HL-60 (cell line): Measurements from ENCODE around the gene TTC32.
"Not testable (repeated sequence)": the region's sequence is repeated elsewhere in the genome, so short reads cannot be mapped to it uniquely, and the experiment has no call there.

Experiments used
- DNase-seq, 2 experiments: peaks; one replicate each; pipeline ENCODE4 v3.0.0-alpha.2; 2010 to 2020; ENCODE audit warnings: low read depth in 1 of 2, low spot score in 1 of 2
- H3K27ac ChIP-seq: fragments of 250-450 bp; sonication (Bioruptor Pico); replicated peaks from 2 replicates; pipeline ENCODE4 v1.5.1; 2020; ENCODE audit warnings: mild to moderate bottlenecking, moderate library complexity
- H3K27me3 ChIP-seq: fragments of 250-450 bp; sonication (Bioruptor Pico); 2 replicates; pipeline ENCODE4 v1.5.1; 2021; ENCODE audit warnings: mild to moderate bottlenecking, moderate library complexity; ENCODE audit not compliant: insufficient read depth, poor library complexity, severe bottlenecking
- H3K4me3 ChIP-seq: replicated peaks from 2 replicates; pipeline ENCODE4 v1.5.1; 2011; ENCODE audit warnings: mild to moderate bottlenecking, control low read depth, low read length; ENCODE audit not compliant: insufficient read depth
- GABPA ChIP-seq: IDR thresholded peaks from 2 replicates; pipeline ENCODE4 v1.6.1; 2012; ENCODE audit warnings: low read depth
- POLR2AphosphoS5 ChIP-seq: IDR thresholded peaks from 2 replicates; pipeline ENCODE4 v1.6.1; 2012; ENCODE audit warnings: low read depth
- SPI1 ChIP-seq: IDR thresholded peaks from 2 replicates; pipeline ENCODE4 v1.6.1; 2012; ENCODE audit warnings: low read depth, mild to moderate bottlenecking, borderline replicate concordance
- TF ChIP-seq, protein P1 (sequence below): IDR thresholded peaks from 2 replicates; pipeline ENCODE4 v1.6.1; 2012; ENCODE audit warnings: low read depth; ENCODE audit not compliant: insufficient replicate concordance
- TF ChIP-seq, protein P2 (sequence below): IDR thresholded peaks from one replicate; pipeline ENCODE4 v1.5.1; 2011; ENCODE audit warnings: low read length, control low read depth, inconsistent platforms; ENCODE audit not compliant: insufficient read depth

Gene TTC32

DNA sequence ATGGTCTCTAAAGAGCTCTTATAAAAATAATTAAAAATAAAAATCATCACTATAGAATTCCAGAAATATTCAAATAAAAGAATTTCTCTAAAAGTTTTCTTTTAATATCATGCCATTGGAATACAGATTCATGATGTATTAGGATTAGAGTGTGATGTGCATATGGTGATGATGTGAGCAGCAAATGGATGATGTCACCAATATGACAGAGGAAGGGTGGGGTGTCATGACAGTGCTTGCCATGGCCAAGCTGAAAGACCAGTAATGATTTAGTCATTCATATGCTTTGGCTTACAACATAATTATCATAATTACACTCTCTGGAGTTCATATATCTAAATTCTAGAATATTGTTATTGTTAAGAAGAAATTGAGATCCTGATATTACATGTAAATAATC is 27.4 kb upstream of the TTC32 start:
- DNase-seq: no peak
- H3K4me3 ChIP-seq: no peak overlapping the region
- no peaks in the 10 kb centered on the region for H3K27me3 ChIP-seq
- TF ChIP-seq GABPA: no peak
- TF ChIP-seq, protein P1, sequence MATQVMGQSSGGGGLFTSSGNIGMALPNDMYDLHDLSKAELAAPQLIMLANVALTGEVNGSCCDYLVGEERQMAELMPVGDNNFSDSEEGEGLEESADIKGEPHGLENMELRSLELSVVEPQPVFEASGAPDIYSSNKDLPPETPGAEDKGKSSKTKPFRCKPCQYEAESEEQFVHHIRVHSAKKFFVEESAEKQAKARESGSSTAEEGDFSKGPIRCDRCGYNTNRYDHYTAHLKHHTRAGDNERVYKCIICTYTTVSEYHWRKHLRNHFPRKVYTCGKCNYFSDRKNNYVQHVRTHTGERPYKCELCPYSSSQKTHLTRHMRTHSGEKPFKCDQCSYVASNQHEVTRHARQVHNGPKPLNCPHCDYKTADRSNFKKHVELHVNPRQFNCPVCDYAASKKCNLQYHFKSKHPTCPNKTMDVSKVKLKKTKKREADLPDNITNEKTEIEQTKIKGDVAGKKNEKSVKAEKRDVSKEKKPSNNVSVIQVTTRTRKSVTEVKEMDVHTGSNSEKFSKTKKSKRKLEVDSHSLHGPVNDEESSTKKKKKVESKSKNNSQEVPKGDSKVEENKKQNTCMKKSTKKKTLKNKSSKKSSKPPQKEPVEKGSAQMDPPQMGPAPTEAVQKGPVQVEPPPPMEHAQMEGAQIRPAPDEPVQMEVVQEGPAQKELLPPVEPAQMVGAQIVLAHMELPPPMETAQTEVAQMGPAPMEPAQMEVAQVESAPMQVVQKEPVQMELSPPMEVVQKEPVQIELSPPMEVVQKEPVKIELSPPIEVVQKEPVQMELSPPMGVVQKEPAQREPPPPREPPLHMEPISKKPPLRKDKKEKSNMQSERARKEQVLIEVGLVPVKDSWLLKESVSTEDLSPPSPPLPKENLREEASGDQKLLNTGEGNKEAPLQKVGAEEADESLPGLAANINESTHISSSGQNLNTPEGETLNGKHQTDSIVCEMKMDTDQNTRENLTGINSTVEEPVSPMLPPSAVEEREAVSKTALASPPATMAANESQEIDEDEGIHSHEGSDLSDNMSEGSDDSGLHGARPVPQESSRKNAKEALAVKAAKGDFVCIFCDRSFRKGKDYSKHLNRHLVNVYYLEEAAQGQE: no peak
- TF ChIP-seq POLR2AphosphoS5: no peak
- TF ChIP-seq, protein P2, sequence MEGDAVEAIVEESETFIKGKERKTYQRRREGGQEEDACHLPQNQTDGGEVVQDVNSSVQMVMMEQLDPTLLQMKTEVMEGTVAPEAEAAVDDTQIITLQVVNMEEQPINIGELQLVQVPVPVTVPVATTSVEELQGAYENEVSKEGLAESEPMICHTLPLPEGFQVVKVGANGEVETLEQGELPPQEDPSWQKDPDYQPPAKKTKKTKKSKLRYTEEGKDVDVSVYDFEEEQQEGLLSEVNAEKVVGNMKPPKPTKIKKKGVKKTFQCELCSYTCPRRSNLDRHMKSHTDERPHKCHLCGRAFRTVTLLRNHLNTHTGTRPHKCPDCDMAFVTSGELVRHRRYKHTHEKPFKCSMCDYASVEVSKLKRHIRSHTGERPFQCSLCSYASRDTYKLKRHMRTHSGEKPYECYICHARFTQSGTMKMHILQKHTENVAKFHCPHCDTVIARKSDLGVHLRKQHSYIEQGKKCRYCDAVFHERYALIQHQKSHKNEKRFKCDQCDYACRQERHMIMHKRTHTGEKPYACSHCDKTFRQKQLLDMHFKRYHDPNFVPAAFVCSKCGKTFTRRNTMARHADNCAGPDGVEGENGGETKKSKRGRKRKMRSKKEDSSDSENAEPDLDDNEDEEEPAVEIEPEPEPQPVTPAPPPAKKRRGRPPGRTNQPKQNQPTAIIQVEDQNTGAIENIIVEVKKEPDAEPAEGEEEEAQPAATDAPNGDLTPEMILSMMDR: no peak
- TF ChIP-seq SPI1: no peak
- no peak overlapping the region for H3K27ac ChIP-seq

DNA sequence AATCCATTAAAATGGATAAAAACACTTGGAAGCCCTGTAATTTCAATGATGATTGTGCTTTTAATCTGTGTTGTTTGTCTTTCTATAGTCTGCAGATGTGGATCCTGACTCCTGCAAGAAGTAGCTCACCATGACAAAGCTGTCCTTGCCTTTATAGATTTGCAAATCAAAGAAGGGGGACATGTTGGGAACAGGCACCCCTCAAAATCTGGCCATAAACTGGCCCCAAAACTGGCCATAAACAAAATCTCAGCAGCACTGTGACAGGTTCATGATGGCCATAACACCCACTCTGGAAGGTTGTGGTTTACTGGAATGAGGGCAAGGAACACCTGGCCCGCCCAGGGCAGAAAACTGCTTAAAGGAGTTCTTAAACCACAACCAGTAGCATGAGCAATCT is 26.0 kb upstream of the TTC32 start:
- not testable (repeated sequence) for H3K27ac ChIP-seq, H3K4me3 ChIP-seq, DNase-seq, H3K27me3 ChIP-seq

GRCh38 chr2:19924526-19924925 is 22.7 kb upstream of the TTC32 start:
- not testable (repeated sequence) for H3K27ac ChIP-seq, H3K4me3 ChIP-seq, DNase-seq, H3K27me3 ChIP-seq

DNA sequence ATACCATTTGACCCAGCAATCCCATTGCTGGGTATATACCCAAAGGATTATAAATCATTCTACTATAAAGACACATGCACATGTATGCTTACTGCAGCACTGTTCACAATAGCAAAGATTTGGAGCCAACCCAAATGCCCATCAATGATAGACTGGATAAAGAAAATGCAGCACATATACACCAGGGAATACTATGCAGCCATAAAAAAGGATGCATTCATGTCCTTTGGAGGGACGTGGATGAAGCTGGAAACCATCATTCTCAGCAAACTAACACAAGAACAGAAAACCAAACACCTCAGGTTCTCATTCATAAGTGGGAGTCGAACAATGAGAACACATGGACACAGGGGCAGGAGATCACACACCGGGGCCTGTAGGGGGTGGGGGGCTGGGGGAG is 20.4 kb upstream of the TTC32 start:
- not testable (repeated sequence) for DNase-seq

DNA sequence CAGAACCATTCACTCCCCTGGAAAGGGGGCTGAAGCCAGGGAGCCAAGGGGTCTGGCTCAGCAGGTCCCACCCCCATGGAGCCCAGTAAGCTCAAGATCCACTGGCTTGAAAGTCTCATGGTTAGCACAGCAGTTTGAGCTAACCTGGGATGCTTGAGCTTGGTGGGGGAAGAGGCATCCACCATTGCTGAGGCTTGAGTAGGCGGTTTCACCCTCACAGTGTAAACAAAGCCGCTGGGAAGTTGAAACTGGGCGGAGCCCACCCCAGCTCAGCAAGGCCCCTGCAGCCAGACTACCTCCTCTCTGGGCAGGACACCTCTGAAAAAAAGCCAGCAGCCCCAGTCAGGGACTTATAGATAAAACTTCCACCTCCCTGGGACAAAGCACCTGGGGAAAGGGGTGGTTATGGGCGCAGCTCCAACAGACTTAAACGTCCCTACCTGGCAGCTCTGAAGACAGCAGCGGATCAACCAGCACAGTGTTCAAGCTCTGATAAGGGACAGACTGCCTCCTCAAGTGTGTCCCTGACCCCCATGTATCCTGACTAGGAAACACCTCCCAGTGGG is 14.7 kb upstream of the TTC32 start:
- DNase-seq: no peak
- Histone ChIP-seq H3K27me3 (no peaks in the 10 kb centered on the region), H3K4me3 (no peak overlapping the region), H3K27ac (no peak overlapping the region)
- TF ChIP-seq POLR2AphosphoS5 (no peak), SPI1 (no peak), GABPA (no peak)
- TF ChIP-seq, protein P2: no peak
- TF ChIP-seq, protein P1: no peak

More for the DNA sequence above, 20.4 kb upstream of the TTC32 start:
- H3K27me3 ChIP-seq, H3K27ac ChIP-seq, H3K4me3 ChIP-seq: not testable (repeated sequence)
